GM12878 (cell line): ENCODE data around the gene MEF2C. TPM values are rescaled to one million over a fixed set of nuclear protein-coding genes. Genes with fewer than 3 reads are reported as not detected.
"Not testable (repeated sequence)": the region's sequence is repeated elsewhere in the genome, so short reads cannot be mapped to it uniquely, and the experiment has no call there.

Experiments
- ATAC-seq: fragments of 200-7000 bp; cut with Tn5 transposase; 3 replicates; pipeline ENCODE4 v1.9.1; 2020; ENCODE audit warnings: mild to moderate bottlenecking, moderate library complexity
- BruUV-seq: library from RNA; stranded (reverse); fragments of 400-500 nt; replicated peaks from 2 replicates; lab custom pipeline; 2021; lab: Mats Ljungman, UMichigan
- CTCF ChIA-PET: fragments of 300-600 bp; sonication (Branson Sonifier 250); formaldehyde crosslinking; extraction: SDS; loops from one replicate; lab custom pipeline; 2021; ENCODE audit warnings: inconsistent platforms; lab: Yijun Ruan, JAX
- POLR2A ChIA-PET: fragments of 350-600 bp; formaldehyde crosslinking; extraction: SDS; loops from one replicate; lab custom pipeline; 2021; ENCODE audit warnings: inconsistent platforms; lab: Charles Lee
- RAD21 ChIA-PET: fragments of 300-600 bp; sonication (Branson Sonifier 250); formaldehyde crosslinking; loops from one replicate; lab custom pipeline; 2023; ENCODE audit warnings: antibody characterized with exemption; ENCODE audit not compliant: unreplicated experiment; lab: Charles Lee
- SMC1A ChIA-PET: fragments of 300-600 bp; sonication (Branson Sonifier 250); formaldehyde crosslinking; loops from one replicate; lab custom pipeline; 2023; ENCODE audit not compliant: unreplicated experiment, uncharacterized antibody; lab: Charles Lee
- DNase-seq: peaks from one replicate; pipeline ENCODE4 v3.0.0-alpha.2; 2011; ENCODE audit warnings: low read depth, low spot score
- FAIRE-seq: peaks from 3 replicates; lab custom pipeline; 2011; peaks lifted over from hg19 to GRCh38; lab: Jason Lieb, UNC
- H2AFZ ChIP-seq: 2 replicates; pipeline ENCODE4 v1.6.0; 2011; ENCODE audit warnings: low read depth, low read length, control low read depth; ENCODE audit not compliant: control insufficient read depth
- H3K27ac ChIP-seq: 2 replicates; pipeline ENCODE4 v1.5.1; 2011; ENCODE audit warnings: control low read depth; ENCODE audit not compliant: control insufficient read depth, insufficient read depth
- H3K27me3 ChIP-seq, 2 experiments: replicated peaks in 1 of 2; 2 replicates each; pipeline versions ENCODE4 v1.6.0 to v1.6.1; 2011; ENCODE audit warnings: low read length in 1 of 2; ENCODE audit not compliant: control insufficient read depth in 2 of 2, insufficient read depth in 2 of 2
- H3K36me3 ChIP-seq, 2 experiments: 2 replicates each; pipeline ENCODE4 v1.5.1; 2011; ENCODE audit warnings: low read length in 1 of 2; ENCODE audit not compliant: control insufficient read depth in 2 of 2, insufficient read depth in 2 of 2
- H3K4me1 ChIP-seq: 2 replicates; pipeline ENCODE4 v1.6.1; 2011; ENCODE audit warnings: mild to moderate bottlenecking, low read length, moderate library complexity, mixed read lengths; ENCODE audit not compliant: control insufficient read depth, insufficient read depth
- H3K4me2 ChIP-seq: 2 replicates; pipeline ENCODE4 v1.6.0; 2011; ENCODE audit warnings: control low read depth; ENCODE audit not compliant: control insufficient read depth, insufficient read depth
- H3K4me3 ChIP-seq: fragments of 200-600 bp; sonication (generic); 2 replicates; pipeline ENCODE4 v1.5.1; 2016
- H3K79me2 ChIP-seq: 2 replicates; pipeline ENCODE4 v1.6.0; 2011; ENCODE audit warnings: low read length; ENCODE audit not compliant: control insufficient read depth, insufficient read depth
- H3K9ac ChIP-seq: 2 replicates; pipeline ENCODE4 v1.8.0; 2011; ENCODE audit warnings: low read length, control low read depth, mixed read lengths; ENCODE audit not compliant: control insufficient read depth, insufficient read depth
- H3K9me3 ChIP-seq: replicated peaks from 3 replicates; pipeline ENCODE4 v1.5.1; 2011; ENCODE audit warnings: mild to moderate bottlenecking, low read length; ENCODE audit not compliant: control insufficient read depth, insufficient read depth
- H4K20me1 ChIP-seq: 2 replicates; pipeline ENCODE4 v1.6.0; 2011; ENCODE audit not compliant: control insufficient read depth, insufficient read depth
- MYB ChIP-seq: fragments of 150-350 bp; IDR thresholded peaks from 2 replicates; pipeline ENCODE4 v1.6.1; 2014; ENCODE audit warnings: mild to moderate bottlenecking, low read depth, low read length, borderline replicate concordance
- TCF7 ChIP-seq: IDR thresholded peaks from 2 replicates; pipeline ENCODE4 v1.6.1; 2014; ENCODE audit warnings: antibody characterized with exemption, borderline replicate concordance
- WGBS: methylation state at CpG from one replicate; pipeline ENCODE4 v1.1.6; 2016; ENCODE audit warnings: low lambda C conversion rate; ENCODE audit not compliant: insufficient replicate concordance, insufficient coverage; ENCODE audit errors: missing lambda C conversion rate; 5-methylcytosine and 5-hydroxymethylcytosine counted together
- in situ Hi-C: fragments of 300-500 bp; cut with MboI; formaldehyde crosslinking; loops from 9 replicates; pipeline ENCODE4 v1.14.3; 2018; ENCODE audit warnings: mixed read lengths
- intact Hi-C: fragments of 100-400 bp; cut with micrococcal nuclease; formaldehyde crosslinking; loops from one replicate; pipeline ENCODE4 v1.14.2; 2022; ENCODE audit not compliant: unreplicated experiment
- polyA plus RNA-seq, 11 experiments: library from polyadenylated mRNA; depleted of rRNA in 4 of 11; unstranded in 6 of 11; stranded (reverse) in 5 of 11; fragments of >200 nt; fragmentation: Nextera tagmentation in 4 of 11; fragmentation: Illumina TruSeq in 1 of 11; extraction: Ambion mirVana in 4 of 11; extraction: Trizol in 1 of 11; gene quantifications; 1 replicate in 1 of 11; 2 replicates in 10 of 11; pipeline versions ENCODE4 v1.2.1 to v1.2.3, GENCODE V29; 2011 to 2016; ENCODE audit warnings: inconsistent platforms in 2 of 11, missing spikeins in 2 of 11, low read depth in 1 of 11
- total RNA-seq, 4 experiments: library from RNA; depleted of rRNA in 3 of 4; stranded (reverse); fragments of >200 nt in 3 of 4; fragmentation: Illumina TruSeq in 1 of 4; extraction: Trizol in 1 of 4; gene quantifications; 2 replicates each; pipeline versions ENCODE4 v1.2.1 to v1.2.3, GENCODE V29; 2013 to 2021
- TF ChIP-seq, protein P1 (sequence below): fragments of 450-650 bp; IDR thresholded peaks from 2 replicates; pipeline ENCODE4 v1.6.1; 2016; ENCODE audit warnings: mild to moderate bottlenecking

MEF2C gene
- total and polyA plus RNA-seq, 10 of the 15 experiments (the other 5 are each of a cell fraction or from before 2014, with no cell fraction given): 104 to 225 (median 180) TPM

GRCh38 chr5:88923623-88924329, 40.8 kb upstream of the MEF2C start (continued):
- TF ChIP-seq, protein P1, sequence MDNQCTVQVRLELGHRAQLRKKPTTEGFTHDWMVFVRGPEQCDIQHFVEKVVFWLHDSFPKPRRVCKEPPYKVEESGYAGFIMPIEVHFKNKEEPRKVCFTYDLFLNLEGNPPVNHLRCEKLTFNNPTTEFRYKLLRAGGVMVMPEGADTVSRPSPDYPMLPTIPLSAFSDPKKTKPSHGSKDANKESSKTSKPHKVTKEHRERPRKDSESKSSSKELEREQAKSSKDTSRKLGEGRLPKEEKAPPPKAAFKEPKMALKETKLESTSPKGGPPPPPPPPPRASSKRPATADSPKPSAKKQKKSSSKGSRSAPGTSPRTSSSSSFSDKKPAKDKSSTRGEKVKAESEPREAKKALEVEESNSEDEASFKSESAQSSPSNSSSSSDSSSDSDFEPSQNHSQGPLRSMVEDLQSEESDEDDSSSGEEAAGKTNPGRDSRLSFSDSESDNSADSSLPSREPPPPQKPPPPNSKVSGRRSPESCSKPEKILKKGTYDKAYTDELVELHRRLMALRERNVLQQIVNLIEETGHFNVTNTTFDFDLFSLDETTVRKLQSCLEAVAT: no peak
- TF ChIP-seq TCF7 (no peak), MYB (no peak)

- not testable (repeated sequence) for FAIRE-seq, DNase-seq
Measured at GRCh38 chr5:88912743-88913142, 29.8 kb upstream of the MEF2C start.

GRCh38 chr5:88911059-88911572, 28.1 kb upstream of the MEF2C start:
- ATAC-seq, H3K9ac ChIP-seq, H3K4me1 ChIP-seq, H3K27me3 ChIP-seq, FAIRE-seq, DNase-seq, H3K4me3 ChIP-seq, in situ Hi-C loops, POLR2A ChIA-PET, BruUV-seq, H3K27ac ChIP-seq, H4K20me1 ChIP-seq, H3K4me2 ChIP-seq, intact Hi-C loops, H3K36me3 ChIP-seq, H3K9me3 ChIP-seq, H2AFZ ChIP-seq, H3K79me2 ChIP-seq, SMC1A ChIA-PET, RAD21 ChIA-PET: not testable (repeated sequence)
- CTCF ChIA-PET: interaction anchor here (1.4 kb wide), 1 partner anchor 19 kb away, joined by 3 read pairs; no protein-coding TSS in a partner anchor
- 97% methylated on average over 9 of the region's 9 CpGs for WGBS

More at GRCh38 chr5:88912743-88913142, 29.8 kb upstream of the MEF2C start:
- H3K9me3 ChIP-seq, H3K4me1 ChIP-seq, H3K9ac ChIP-seq, POLR2A ChIA-PET, H3K36me3 ChIP-seq, BruUV-seq, in situ Hi-C loops, H3K27ac ChIP-seq, intact Hi-C loops, RAD21 ChIA-PET, H3K4me2 ChIP-seq, ATAC-seq, H4K20me1 ChIP-seq, H3K27me3 ChIP-seq, H3K79me2 ChIP-seq, CTCF ChIA-PET, SMC1A ChIA-PET, H3K4me3 ChIP-seq, H2AFZ ChIP-seq: not testable (repeated sequence)
- WGBS: 53% methylated on average over 2 of the region's 2 CpGs

GRCh38 chr5:88904478-88904877, 21.5 kb upstream of the MEF2C start:
- BruUV-seq, in situ Hi-C loops, intact Hi-C loops: not testable (repeated sequence)

More at GRCh38 chr5:88904478-88904877, 21.5 kb upstream of the MEF2C start:
- CTCF ChIA-PET, ATAC-seq, H3K27me3 ChIP-seq, POLR2A ChIA-PET, H2AFZ ChIP-seq, H4K20me1 ChIP-seq, H3K36me3 ChIP-seq, DNase-seq, H3K27ac ChIP-seq, RAD21 ChIA-PET, H3K9ac ChIP-seq, H3K9me3 ChIP-seq, H3K4me1 ChIP-seq, H3K79me2 ChIP-seq, FAIRE-seq, H3K4me3 ChIP-seq, SMC1A ChIA-PET, H3K4me2 ChIP-seq: not testable (repeated sequence)
- 83% methylated on average over 2 of the region's 2 CpGs for WGBS
